Neutrophil (primary cell): ENCODE measurements around the gene ABCB10.
"Not testable (repeated sequence)": the region's sequence is repeated elsewhere in the genome, so short reads cannot be mapped to it uniquely, and the experiment has no call there.

Experiments used
- H3K27ac ChIP-seq: fragments of 200-600 bp; sonication (generic); 2 replicates; pipeline ENCODE4 v1.5.1; 2016; ENCODE audit warnings: mild to moderate bottlenecking, moderate library complexity
- H3K27me3 ChIP-seq: fragments of 200-600 bp; sonication (generic); 2 replicates; pipeline ENCODE4 v1.6.0; 2016; ENCODE audit warnings: mild to moderate bottlenecking
- H3K36me3 ChIP-seq: fragments of 200-600 bp; sonication (generic); 2 replicates; pipeline ENCODE4 v1.5.1; 2017
- H3K4me1 ChIP-seq, 2 experiments: fragments of 200-600 bp in 1 of 2; sonication (generic) in 1 of 2; 1 replicate in 1 of 2; 2 replicates in 1 of 2; pipeline versions ENCODE4 v1.5.1 to v1.6.1; 2013 to 2016; ENCODE audit warnings: low read depth in 1 of 2, low read length in 1 of 2, mild to moderate bottlenecking in 1 of 2, moderate library complexity in 1 of 2; ENCODE audit not compliant: control insufficient read depth in 1 of 2, insufficient read depth in 1 of 2
- H3K4me3 ChIP-seq, 2 experiments: fragments of 200-600 bp in 1 of 2; sonication (generic) in 1 of 2; 1 replicate in 1 of 2; 2 replicates in 1 of 2; pipeline ENCODE4 v1.5.1; 2013 to 2016; ENCODE audit warnings: low read depth in 1 of 2, low read length in 1 of 2, mild to moderate bottlenecking in 1 of 2, moderate library complexity in 1 of 2
- H3K9me3 ChIP-seq: fragments of 200-600 bp; sonication (generic); 2 replicates; pipeline ENCODE4 v1.5.1; 2016
- CTCF ChIP-seq: fragments of 200-600 bp; sonication (generic); IDR thresholded peaks from 2 replicates; pipeline ENCODE4 v1.5.1; 2016; ENCODE audit warnings: antibody characterized with exemption

The ABCB10 gene

GRCh38 chr1:229485318-229485717 is 73.2 kb downstream of the ABCB10 start:
- H3K27me3 ChIP-seq, result no peaks in the 10 kb centered on the region
- TF ChIP-seq CTCF, result no peak
- peaks cover 82% of the 10 kb centered on the region for H3K36me3 ChIP-seq
- H3K4me1 ChIP-seq, result no peaks in the 10 kb centered on the region
- no peak overlapping the region for H3K4me3 ChIP-seq
- H3K27ac ChIP-seq, result no peak overlapping the region
- H3K9me3 ChIP-seq, result no peaks in the 10 kb centered on the region

DNA sequence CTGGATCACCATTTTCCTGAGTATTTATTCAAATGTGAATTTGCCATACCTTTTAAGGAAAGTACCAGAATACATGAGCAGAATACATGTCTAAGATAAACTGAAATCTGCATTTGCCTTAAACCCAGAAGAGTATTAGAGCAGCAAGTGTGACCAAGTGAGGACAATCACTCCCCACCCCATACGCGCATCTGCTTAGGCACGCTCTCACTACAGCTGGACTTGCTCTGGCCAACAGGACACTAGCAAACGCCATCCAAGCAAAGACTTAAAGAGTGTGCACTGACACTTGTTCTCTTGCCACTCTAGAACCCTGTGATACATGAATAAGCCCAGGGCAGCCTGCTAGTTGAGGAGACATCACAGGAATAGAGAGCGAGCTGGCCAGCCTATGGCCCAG is 76.0 kb downstream of the ABCB10 start:
- peaks cover 69% of the 10 kb centered on the region for H3K36me3 ChIP-seq
- no peak overlapping the region for H3K4me3 ChIP-seq
- no peak for TF ChIP-seq CTCF
- no peaks in the 10 kb centered on the region for H3K27me3 ChIP-seq
- no peaks in the 10 kb centered on the region for H3K4me1 ChIP-seq
- H3K27ac ChIP-seq, result no peak overlapping the region
- H3K9me3 ChIP-seq, result no peaks in the 10 kb centered on the region

DNA sequence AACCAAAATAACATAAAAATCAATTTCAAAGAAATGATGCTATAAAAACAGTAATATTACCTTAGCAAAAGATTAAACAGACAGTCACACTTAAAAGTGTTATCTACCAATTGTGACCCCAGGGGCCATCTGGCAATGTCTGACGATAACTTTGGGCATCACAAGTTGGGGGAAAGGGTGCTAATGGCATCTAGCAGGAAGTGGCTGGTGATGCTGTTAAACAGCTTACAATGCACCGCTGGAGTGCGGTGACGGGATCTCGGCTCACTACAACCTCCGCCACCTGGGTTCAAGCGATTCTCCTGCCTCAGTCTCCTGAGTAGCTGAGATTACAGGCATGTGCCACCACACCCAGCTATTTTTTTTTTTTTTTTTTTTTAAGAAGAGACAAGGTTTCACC is 78.0 kb downstream of the ABCB10 start:
- no peak for TF ChIP-seq CTCF
- Histone ChIP-seq H3K4me3 (no peak overlapping the region), H3K36me3 (peaks cover 63% of the 10 kb centered on the region), H3K27me3 (no peaks in the 10 kb centered on the region), H3K27ac (no peak overlapping the region), H3K9me3 (no peaks in the 10 kb centered on the region), H3K4me1 (no peaks in the 10 kb centered on the region)

- H3K4me3 ChIP-seq, result no peak overlapping the region
- peaks cover 64% of the 10 kb centered on the region for H3K36me3 ChIP-seq
- no peaks in the 10 kb centered on the region for H3K27me3 ChIP-seq
- no peak for TF ChIP-seq CTCF
- H3K4me1 ChIP-seq, result no peaks in the 10 kb centered on the region
- no peaks in the 10 kb centered on the region for H3K9me3 ChIP-seq
- no peak overlapping the region for H3K27ac ChIP-seq
These were observed 78.7 kb downstream of the ABCB10 start for GRCh38 chr1:229479660-229480399.

DNA sequence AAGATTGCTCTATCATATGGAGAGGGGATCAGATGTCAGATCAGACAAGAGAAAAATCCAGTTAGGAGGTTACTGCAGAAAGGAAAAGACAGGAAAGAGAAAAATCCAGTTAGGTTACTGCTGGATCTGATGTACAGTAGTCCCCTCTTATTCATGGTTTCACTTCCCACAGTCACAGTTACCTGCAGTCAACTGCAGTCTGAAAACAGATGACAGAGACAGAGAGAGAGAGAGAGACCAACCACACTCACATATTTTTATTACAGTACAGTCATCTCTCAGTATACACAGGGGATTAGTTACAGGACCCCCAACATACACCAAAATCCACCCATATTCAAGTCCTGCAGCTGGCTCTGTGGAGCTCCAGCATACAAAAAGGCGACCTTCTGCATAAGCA is 79.7 kb downstream of the ABCB10 start:
- no peaks in the 10 kb centered on the region for H3K4me1 ChIP-seq
- no peak overlapping the region for H3K27ac ChIP-seq
- no peak overlapping the region for H3K4me3 ChIP-seq
- peaks cover 64% of the 10 kb centered on the region for H3K36me3 ChIP-seq
- no peak for TF ChIP-seq CTCF
- H3K9me3 ChIP-seq, result no peaks in the 10 kb centered on the region
- H3K27me3 ChIP-seq, result no peaks in the 10 kb centered on the region

DNA sequence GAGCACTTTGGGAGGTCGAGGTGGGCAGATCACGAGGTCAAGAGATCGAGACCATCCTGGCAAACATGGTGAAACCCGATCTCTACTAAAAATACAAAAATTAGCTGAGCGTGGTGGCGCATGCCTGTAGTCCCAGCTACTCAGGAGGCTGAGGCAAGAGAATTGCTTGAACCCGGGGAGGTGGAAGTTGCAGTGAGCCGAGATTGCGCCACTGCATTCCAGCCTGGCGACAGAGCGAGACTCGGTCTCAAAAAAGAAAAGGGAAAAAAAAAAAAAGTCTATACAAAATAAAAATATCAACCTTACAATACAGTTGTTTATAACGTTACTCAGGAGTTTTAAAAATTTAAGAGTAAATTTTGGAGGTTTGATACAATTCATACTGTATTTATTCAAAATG is 82.6 kb downstream of the ABCB10 start:
- H3K4me3 ChIP-seq, H3K27ac ChIP-seq, H3K9me3 ChIP-seq, H3K4me1 ChIP-seq, H3K27me3 ChIP-seq: not testable (repeated sequence)
- peaks cover 62% of the 10 kb centered on the region for H3K36me3 ChIP-seq
